GM23248 (cell line): ENCODE data around the gene FUCA2. TPM values are rescaled to one million over a fixed set of nuclear protein-coding genes. Genes with fewer than 3 reads are reported as not detected.

Experiments
- DNase-seq: peaks from one replicate; pipeline ENCODE4 v3.0.0-alpha.2; 2015
- H2AFZ ChIP-seq: fragments of 200-600 bp; sonication (generic); 2 replicates; pipeline ENCODE4 v1.6.1; 2016; ENCODE audit warnings: antibody characterized with exemption
- H3F3A ChIP-seq: fragments of 200-600 bp; sonication (generic); 2 replicates; pipeline ENCODE4 v1.6.1; 2016; ENCODE audit warnings: mild to moderate bottlenecking, antibody characterized with exemption, mixed run types; ENCODE audit not compliant: insufficient read depth
- H3K27ac ChIP-seq: fragments of 200-600 bp; sonication (generic); 2 replicates; pipeline ENCODE4 v1.5.1; 2016; ENCODE audit warnings: mild to moderate bottlenecking
- H3K27me3 ChIP-seq: fragments of 200-600 bp; sonication (generic); replicated peaks from 2 replicates; pipeline ENCODE4 v1.6.1; 2016; ENCODE audit warnings: mild to moderate bottlenecking; ENCODE audit not compliant: insufficient read depth
- H3K36me3 ChIP-seq: fragments of 200-600 bp; sonication (generic); 2 replicates; pipeline ENCODE4 v1.6.1; 2016; ENCODE audit warnings: low read depth, mild to moderate bottlenecking
- H3K4me1 ChIP-seq: fragments of 200-600 bp; sonication (generic); 2 replicates; pipeline ENCODE4 v1.6.1; 2016; ENCODE audit warnings: mild to moderate bottlenecking; ENCODE audit not compliant: insufficient read depth
- H3K4me2 ChIP-seq: fragments of 200-600 bp; sonication (generic); one replicate; pipeline ENCODE4 v1.6.1; 2016; ENCODE audit warnings: mild to moderate bottlenecking; ENCODE audit not compliant: unreplicated experiment
- H3K4me3 ChIP-seq: fragments of 200-600 bp; sonication (generic); 2 replicates; pipeline ENCODE4 v1.5.1; 2016; ENCODE audit warnings: mild to moderate bottlenecking
- H3K79me2 ChIP-seq: fragments of 200-600 bp; sonication (generic); 2 replicates; pipeline ENCODE4 v1.6.1; 2016; ENCODE audit warnings: mild to moderate bottlenecking; ENCODE audit not compliant: insufficient read depth
- H3K9ac ChIP-seq: fragments of 200-600 bp; sonication (generic); 2 replicates; pipeline ENCODE4 v1.6.1; 2016; ENCODE audit warnings: mild to moderate bottlenecking
- H3K9me2 ChIP-seq: fragments of 200-600 bp; sonication (generic); 2 replicates; pipeline ENCODE4 v1.6.1; 2016; ENCODE audit warnings: mixed run types, mild to moderate bottlenecking, moderate library complexity; ENCODE audit not compliant: insufficient read depth
- H3K9me3 ChIP-seq: fragments of 200-600 bp; sonication (generic); one replicate; pipeline ENCODE4 v1.6.1; 2017; ENCODE audit warnings: low read depth
- H4K20me1 ChIP-seq: fragments of 200-600 bp; sonication (generic); 2 replicates; pipeline ENCODE4 v1.6.0; 2016; ENCODE audit not compliant: insufficient read depth
- EZH2 ChIP-seq: fragments of 200-600 bp; sonication (generic); IDR thresholded peaks from 2 replicates; pipeline ENCODE4 v1.6.1; 2018; ENCODE audit warnings: antibody characterized with exemption, mild to moderate bottlenecking; ENCODE audit not compliant: insufficient read depth, poor library complexity, severe bottlenecking
- EZH2phosphoT487 ChIP-seq: fragments of 200-600 bp; sonication (generic); IDR thresholded peaks from 2 replicates; pipeline ENCODE4 v1.6.1; 2018; ENCODE audit warnings: antibody characterized with exemption, moderate library complexity, mild to moderate bottlenecking, low read depth; ENCODE audit not compliant: insufficient read depth
- WGBS, 2 experiments: methylation state at CpG; one replicate each; pipeline ENCODE4 v1.1.6; 2015 to 2017; ENCODE audit warnings: low lambda C conversion rate in 2 of 2, low coverage in 1 of 2; ENCODE audit errors: missing lambda C conversion rate in 2 of 2; 5-methylcytosine and 5-hydroxymethylcytosine counted together
- in situ Hi-C: fragments of 300-500 bp; cut with MboI; formaldehyde crosslinking; loops from 2 replicates; pipeline ENCODE4 v1.15.0; 2020
- polyA plus RNA-seq: library from polyadenylated mRNA; unstranded; fragments of >200 nt; fragmentation: Nextera tagmentation; extraction: Ambion mirVana; gene quantifications from 2 replicates; pipeline ENCODE4 v1.2.1, GENCODE V29; 2016
- total RNA-seq: library from RNA; depleted of rRNA; stranded (reverse); fragments of >200 nt; shearing (Covaris generic); gene quantifications from 2 replicates; pipeline ENCODE4 v1.2.3, GENCODE V29; 2014

Gene FUCA2
- total and polyA plus RNA-seq, 2 experiments from 2014 or later: 57.2 to 108 TPM

DNA sequence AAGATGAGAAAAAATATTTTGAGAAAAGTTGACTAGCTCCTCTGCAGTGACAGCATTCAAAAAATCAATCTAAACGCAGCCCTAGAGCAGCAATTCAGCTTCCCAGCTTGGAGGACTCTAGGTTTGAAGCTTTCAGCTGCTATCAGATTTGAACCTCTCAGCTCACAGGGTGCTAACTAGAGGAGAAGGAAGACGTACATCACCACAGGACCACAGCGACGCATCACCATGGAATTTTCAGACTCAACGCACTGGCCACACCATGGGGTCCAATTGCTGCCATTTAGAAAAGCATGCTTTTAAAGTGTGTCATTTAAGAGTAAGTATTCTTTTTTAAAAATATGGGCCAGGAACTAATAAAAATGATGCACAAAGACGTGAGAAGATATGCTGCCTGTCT is 45.0 kb upstream of the FUCA2 start:
- TF ChIP-seq EZH2phosphoT487: no peak
- no peak for TF ChIP-seq EZH2
- Histone ChIP-seq H3K79me2 (no peaks in the 10 kb centered on the region), H3K4me2 (peak overlapping the region; percentile 46), H3K9me2 (no peaks in the 10 kb centered on the region), H3K36me3 (no peaks in the 10 kb centered on the region), H3K27ac (peak overlapping the region; percentile 82), H2AFZ (peak overlapping the region; percentile 66), H4K20me1 (no peaks in the 10 kb centered on the region), H3F3A (peaks cover 18% of the 10 kb centered on the region), H3K4me3 (no peak overlapping the region), H3K27me3 (no peaks in the 10 kb centered on the region), H3K4me1 (peaks cover 24% of the 10 kb centered on the region), H3K9me3 (no peaks in the 10 kb centered on the region), H3K9ac (peak overlapping the region; percentile 41; the same call in 1 of the 2 replicates)
- in situ Hi-C loops: no loop called here
- WGBS, 2 experiments: 37 to 45% methylated on average over 6 of the region's 6 CpGs
- peak; percentile 90 for DNase-seq

DNA sequence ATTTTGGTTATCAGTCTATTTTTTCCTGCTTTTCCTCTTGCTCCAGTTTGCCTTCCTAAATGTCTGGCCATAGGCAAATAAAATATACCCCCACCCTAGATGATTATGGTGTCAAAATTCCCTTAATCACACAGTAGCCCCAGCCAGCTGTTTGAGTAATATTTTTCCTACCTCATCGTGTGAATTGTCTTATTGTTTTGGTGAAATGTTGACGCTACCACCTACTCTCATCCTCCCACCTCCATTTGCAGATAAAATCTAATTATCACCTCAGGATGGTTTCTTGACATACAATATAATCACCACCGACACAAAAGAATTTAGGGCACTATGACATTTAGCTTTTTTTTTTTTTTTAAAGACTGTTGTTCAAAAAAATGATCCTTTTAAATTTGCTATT is 44.1 kb upstream of the FUCA2 start:
- H3K4me2 ChIP-seq: peak overlapping the region; percentile 50
- 63 to 73% methylated on average over 3 of the region's 3 CpGs for WGBS, 2 experiments
- H3K4me1 ChIP-seq: peaks cover 24% of the 10 kb centered on the region
- in situ Hi-C loops: no loop called here
- no peaks in the 10 kb centered on the region for H3K36me3 ChIP-seq
- peak overlapping the region; percentile 82 for H3K27ac ChIP-seq
- H4K20me1 ChIP-seq: no peaks in the 10 kb centered on the region
- no peaks in the 10 kb centered on the region for H3K27me3 ChIP-seq
- H3F3A ChIP-seq: peaks cover 18% of the 10 kb centered on the region
- no peak for TF ChIP-seq EZH2
- no peak for TF ChIP-seq EZH2phosphoT487
- H3K9ac ChIP-seq: peak overlapping the region; percentile 9; the same call in 1 of the 2 replicates
- no peak overlapping the region for H3K4me3 ChIP-seq
- H2AFZ ChIP-seq: peak overlapping the region; percentile 66
- DNase-seq: no peak
- no peaks in the 10 kb centered on the region for H3K79me2 ChIP-seq
- H3K9me3 ChIP-seq: no peaks in the 10 kb centered on the region
- no peaks in the 10 kb centered on the region for H3K9me2 ChIP-seq

- Histone ChIP-seq H4K20me1 (no peaks in the 10 kb centered on the region), H3K9me3 (no peaks in the 10 kb centered on the region), H3K27ac (no peak overlapping the region), H3K9ac (0 out of 2 replicates have a peak overlapping the region, but pooled peaks have one; percentile 4), H3K4me2 (peak overlapping the region; percentile 50), H3K4me3 (no peak overlapping the region), H3K4me1 (peaks cover 24% of the 10 kb centered on the region), H3K36me3 (no peaks in the 10 kb centered on the region), H2AFZ (peak overlapping the region; percentile 66), H3K79me2 (no peaks in the 10 kb centered on the region), H3K27me3 (no peaks in the 10 kb centered on the region), H3K9me2 (no peaks in the 10 kb centered on the region), H3F3A (peaks cover 18% of the 10 kb centered on the region)
- in situ Hi-C loops: no loop called here
- DNase-seq: no peak
- TF ChIP-seq EZH2phosphoT487 (no peak), EZH2 (no peak)
- 45 to 61% methylated on average over 4 of the region's 4 CpGs for WGBS, 2 experiments
Observed at GRCh38 chr6:143555071-143555492, 43.6 kb upstream of the FUCA2 start.

DNA sequence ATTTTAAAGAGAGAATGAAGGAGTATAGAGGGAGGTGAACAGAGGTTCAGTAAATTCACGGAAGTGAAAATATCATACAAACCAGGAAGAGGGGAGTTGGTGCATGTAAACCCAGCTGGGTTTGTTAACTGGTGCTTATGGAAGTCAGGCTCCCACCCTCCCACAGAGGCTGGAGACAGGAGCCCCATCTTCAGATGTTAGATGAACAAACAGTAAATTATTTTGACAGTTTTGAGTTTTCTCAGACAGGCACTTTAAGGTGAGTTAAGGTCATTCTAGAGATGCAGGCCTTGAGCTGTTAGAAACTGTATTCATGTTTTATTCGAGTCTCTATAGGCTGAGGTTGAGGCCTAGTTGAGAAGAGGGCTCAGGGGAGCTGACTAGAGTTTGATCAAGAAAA is 41.8 kb upstream of the FUCA2 start:
- H3K27me3 ChIP-seq: no peaks in the 10 kb centered on the region
- H3K4me2 ChIP-seq: no peak overlapping the region
- in situ Hi-C loops: no loop called here
- no peak for DNase-seq
- H3K4me1 ChIP-seq: peaks cover 24% of the 10 kb centered on the region
- TF ChIP-seq EZH2phosphoT487 (no peak), EZH2 (no peak)
- H2AFZ ChIP-seq: no peak overlapping the region
- no peak overlapping the region for H3K4me3 ChIP-seq
- no peaks in the 10 kb centered on the region for H3K9me2 ChIP-seq
- WGBS, 2 experiments: 96 to 100% methylated on average over 2 of the region's 2 CpGs
- H3K9ac ChIP-seq: no peak overlapping the region
- no peak overlapping the region for H3K27ac ChIP-seq
- peaks cover 18% of the 10 kb centered on the region for H3F3A ChIP-seq
- H3K9me3 ChIP-seq: no peaks in the 10 kb centered on the region
- H3K79me2 ChIP-seq: no peaks in the 10 kb centered on the region; the same call in 1 of the 2 replicates
- H3K36me3 ChIP-seq: no peaks in the 10 kb centered on the region
- H4K20me1 ChIP-seq: no peaks in the 10 kb centered on the region

DNA sequence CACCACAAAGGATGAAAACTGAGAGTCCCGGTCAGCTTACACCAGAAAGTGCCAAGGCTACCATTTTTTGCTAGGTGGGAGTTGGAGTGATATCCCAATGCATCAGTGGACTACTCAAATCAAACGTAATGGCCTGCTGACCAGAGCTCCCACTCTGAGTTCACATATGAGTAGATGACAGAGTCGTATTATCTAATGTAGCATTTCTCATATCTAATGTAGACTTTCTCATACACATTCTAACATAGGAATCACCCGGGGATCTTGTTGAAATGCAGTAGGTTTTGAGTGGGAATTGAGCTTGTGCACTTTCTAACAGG is 38.4 kb upstream of the FUCA2 start:
- WGBS, 2 experiments: 86 to 93% methylated on average over 4 of the region's 4 CpGs
- Histone ChIP-seq H3K27me3 (no peaks in the 10 kb centered on the region), H3K27ac (no peak overlapping the region), H3K4me1 (peaks cover 8% of the 10 kb centered on the region; the same call in 1 of the 2 replicates), H3F3A (no peaks in the 10 kb centered on the region), H3K9me2 (no peaks in the 10 kb centered on the region), H3K4me3 (no peak overlapping the region), H3K4me2 (no peak overlapping the region), H3K9ac (no peak overlapping the region), H4K20me1 (no peaks in the 10 kb centered on the region), H3K79me2 (no peaks in the 10 kb centered on the region; the same call in 1 of the 2 replicates), H3K9me3 (no peaks in the 10 kb centered on the region), H3K36me3 (no peaks in the 10 kb centered on the region), H2AFZ (no peak overlapping the region)
- no peak for DNase-seq
- in situ Hi-C loops: no loop called here
- TF ChIP-seq EZH2phosphoT487 (no peak), EZH2 (no peak)
